G401 (cell line): Measurements from ENCODE around the gene ALDH18A1. TPM values are rescaled to one million over a fixed set of nuclear protein-coding genes. Genes with fewer than 3 reads are reported as not detected.
"Not testable (repeated sequence)": the region's sequence is repeated elsewhere in the genome, so short reads cannot be mapped to it uniquely, and the experiment has no call there.

Source experiments
- DNase-seq: peaks from one replicate; pipeline ENCODE4 v3.0.0-alpha.2; 2015; ENCODE audit warnings: low spot score
- in situ Hi-C: cut with HindIII; loops from 2 replicates; pipeline ENCODE4 v1.10.0; 2016; ENCODE audit warnings: low sequenced_read_pairs, mixed read lengths
- total RNA-seq: library from RNA; depleted of rRNA; stranded (reverse); fragments of >200 nt; shearing (Covaris generic); gene quantifications from 2 replicates; pipeline ENCODE4 v1.2.3, GENCODE V29; 2014; rRNA removed

ALDH18A1 gene
- total RNA-seq = 151 and 164 TPM in 2 replicates

DNA sequence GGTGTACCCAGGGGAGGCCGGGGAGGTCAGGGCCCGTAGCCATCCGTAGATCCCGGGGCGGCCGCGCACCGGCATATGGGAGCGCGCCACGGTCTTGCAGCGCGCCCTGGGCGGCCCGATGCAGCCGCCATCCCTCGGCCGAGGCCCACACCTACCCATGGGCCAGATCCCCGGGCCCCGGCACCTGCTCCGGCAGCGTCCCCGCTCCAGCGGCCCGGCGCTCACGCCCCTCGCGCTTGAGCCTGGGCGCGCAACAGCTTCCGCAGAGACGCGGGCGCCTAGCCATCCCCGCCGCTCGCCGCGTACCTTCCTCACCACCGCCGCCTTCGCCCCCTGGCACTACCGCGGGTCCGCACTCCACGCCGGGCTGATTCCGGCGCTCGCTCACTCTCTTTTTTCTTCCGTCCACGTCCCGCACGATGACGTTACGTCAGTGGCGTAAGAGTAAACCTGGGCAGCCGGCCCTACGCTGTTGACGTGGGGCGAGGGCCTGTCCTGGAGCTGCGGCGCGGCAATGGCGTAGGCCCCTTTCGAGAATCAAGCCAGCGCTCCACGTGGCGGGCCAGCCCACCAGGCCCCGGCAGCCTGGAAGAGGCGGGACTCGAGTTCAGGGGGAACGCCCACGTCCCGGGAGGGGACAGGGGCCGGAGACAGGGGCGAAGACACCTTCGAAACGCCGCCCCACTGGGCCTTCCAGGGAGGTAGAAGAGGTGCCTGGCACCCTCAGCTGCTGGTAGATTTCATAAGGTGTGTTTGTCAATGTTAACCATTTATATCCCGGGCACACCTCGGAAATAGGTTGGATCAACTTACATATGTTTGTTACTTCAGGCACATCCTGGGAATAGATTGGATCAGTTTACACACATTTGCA, at the start of gene ALDH18A1:
Gene ALDH18A1, minus strand, starts transcription at position 421 of the 874 bp plus-strand sequence. CDS start 3,334 bp downstream, outside the sequence.
- peak; percentile 91 for DNase-seq
- in situ Hi-C loops = no loop called here

DNA sequence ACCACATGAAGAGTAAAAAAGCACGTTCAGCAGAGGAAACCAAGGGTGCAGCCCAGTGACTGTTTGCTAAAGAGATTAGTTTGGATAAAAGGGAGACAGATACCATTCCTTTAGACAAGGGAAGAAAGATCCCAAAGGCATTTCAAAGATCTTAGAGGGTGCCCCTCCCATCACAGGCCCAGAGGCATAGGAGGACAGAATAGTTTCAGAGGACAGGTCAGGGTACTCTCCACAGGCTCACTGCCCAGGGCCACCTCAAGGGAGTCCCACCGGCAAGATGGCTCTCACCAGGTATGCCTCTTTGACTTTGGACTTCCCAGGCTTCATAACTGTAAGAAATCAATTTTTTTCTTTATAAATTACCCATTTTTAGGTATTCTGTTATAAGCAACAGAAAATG, 41.9 kb upstream of the ALDH18A1 start:
- in situ Hi-C loops = no loop called here
- DNase-seq = no peak

DNA sequence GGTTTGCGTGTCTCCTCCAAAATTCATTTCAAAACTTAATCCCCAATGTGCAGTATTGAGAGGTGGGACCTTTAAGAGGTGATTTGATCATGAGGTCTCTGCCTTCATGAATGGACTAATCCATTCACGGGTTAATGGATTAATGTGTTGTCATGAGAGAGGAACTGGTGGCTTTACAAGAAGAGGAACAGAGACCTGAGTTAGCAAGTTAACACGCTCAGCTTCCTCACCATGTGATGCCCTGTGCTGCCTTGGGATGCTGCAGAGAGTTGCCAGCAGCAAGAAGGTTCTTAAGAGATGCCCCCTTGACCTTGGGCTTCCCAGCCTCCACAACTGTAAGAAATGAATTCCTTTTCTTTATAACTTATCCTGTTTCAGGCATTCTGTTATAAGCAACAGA, 40.9 kb upstream of the ALDH18A1 start:
- in situ Hi-C loops = no loop called here

DNA sequence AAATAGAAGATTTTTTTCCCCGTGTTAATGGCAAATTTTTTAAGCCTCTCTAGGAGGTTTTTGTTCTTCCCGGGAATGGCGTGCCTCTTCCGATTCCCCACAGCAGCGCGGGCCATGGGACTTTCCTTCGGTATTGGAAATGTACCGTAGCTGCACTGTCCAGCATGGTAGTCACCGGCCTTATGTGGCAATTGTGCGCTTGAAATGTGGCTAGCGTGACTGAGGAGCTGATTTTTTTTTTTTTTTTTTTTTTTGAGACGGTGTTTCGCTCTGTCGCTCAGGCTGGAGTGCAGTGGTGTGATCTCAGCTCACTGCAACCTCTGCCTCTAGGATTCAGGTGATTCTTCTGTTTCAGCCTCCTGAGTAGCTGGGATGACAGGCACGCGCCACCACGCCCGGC, 38.2 kb upstream of the ALDH18A1 start:
- DNase-seq = no peak
- in situ Hi-C loops = no loop called here

More for the DNA sequence above, 40.9 kb upstream of the ALDH18A1 start:
- no peak for DNase-seq

DNA sequence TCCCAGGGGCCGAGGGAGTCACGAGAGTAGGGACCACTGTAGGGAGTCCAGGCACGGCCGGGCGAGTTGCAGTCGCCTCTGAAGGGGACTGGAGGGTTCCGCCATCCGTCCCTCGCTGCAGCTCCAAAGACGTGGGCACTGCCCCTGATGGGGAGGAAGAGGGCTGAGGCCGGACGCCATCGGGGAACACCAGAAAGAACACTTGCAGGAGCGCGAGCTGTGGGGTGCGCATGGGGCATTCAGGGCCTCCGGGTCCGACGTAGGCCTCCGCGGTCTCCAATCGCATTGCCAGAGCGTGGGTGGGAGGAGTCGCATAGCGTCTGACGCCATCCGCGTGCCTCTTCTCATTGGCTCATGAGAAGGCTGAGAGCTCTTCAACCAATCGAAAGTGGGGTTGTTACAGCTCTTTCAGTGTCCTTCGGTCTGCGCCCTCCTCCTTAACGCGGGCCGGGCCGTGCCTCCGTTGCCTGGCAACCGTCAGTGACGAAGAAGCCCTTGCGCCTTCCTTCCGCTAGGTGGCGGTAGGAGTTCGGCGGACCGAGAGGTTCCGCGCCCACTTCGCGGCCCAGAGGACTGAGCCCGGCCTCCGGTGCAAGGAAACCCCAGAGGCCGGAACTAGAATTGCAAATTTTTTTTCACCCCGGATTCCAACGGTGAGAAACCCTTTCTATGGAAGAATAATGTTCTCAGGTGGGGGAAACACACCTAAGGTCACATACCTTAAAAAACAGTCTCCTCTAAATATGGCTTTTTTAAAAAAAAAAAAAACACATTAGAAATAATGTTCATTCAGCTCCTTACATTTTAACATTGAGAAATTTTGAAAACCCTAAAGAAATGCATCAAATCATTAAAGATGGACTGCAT, 37.4 kb upstream of the ALDH18A1 start, which contains the start of gene TCTN3:
Gene TCTN3, minus strand, starts transcription at position 260 of the 867 bp plus-strand sequence. Its CDS starts 28 bp downstream, at position 232.
- in situ Hi-C loops = no loop called here
- peak; percentile 100 for DNase-seq

DNA sequence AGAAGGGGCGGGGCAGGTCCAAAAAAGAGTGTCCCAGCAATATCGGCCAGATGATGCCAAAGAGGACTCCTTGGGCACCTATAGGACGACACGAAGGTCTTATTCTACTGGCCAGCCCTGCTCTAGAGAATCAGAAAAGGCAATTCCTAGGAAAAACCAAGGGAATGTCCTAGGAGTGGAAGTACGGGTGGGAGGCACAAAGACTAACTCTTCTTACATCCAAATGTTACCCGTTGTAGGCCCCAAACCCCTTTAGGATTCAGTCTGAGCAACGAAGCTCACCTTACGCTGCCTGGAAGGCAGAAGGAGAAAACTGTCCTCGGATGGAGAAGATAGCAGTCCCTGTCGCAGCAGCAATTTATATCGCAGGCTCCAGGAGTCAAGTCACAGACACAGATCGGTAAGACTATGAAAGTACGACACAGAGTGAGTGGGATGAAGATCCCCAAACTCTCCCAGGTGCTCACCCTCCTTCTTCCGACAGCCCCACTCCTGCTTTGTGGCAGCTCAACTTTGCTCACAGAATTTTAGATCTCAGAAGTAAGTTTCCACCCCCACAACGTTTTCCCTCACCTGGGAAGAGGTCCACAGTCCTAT, 36.7 kb upstream of the ALDH18A1 start:
- peak; percentile 14 for DNase-seq
- in situ Hi-C loops = no loop called here

DNA sequence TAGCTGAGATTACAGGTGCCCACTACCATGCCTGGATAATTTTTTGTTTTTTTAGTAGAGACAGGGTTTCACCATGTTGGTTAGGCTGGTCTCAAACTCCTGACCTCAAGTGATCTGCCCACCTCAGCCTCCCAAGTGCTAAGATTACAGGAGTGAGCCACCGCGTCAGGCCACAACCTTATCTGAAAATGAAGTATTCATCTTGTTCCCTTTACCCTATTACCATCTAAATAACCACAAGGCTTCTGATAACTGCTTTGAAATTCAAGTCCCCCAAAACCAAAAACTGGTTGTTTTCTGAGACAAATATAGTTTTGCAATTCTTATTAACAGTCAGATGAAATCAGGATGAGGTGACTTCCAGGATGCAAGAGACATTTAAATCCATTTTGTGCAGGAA, 34.8 kb upstream of the ALDH18A1 start:
- no peak for DNase-seq
- in situ Hi-C loops = no loop called here

DNA sequence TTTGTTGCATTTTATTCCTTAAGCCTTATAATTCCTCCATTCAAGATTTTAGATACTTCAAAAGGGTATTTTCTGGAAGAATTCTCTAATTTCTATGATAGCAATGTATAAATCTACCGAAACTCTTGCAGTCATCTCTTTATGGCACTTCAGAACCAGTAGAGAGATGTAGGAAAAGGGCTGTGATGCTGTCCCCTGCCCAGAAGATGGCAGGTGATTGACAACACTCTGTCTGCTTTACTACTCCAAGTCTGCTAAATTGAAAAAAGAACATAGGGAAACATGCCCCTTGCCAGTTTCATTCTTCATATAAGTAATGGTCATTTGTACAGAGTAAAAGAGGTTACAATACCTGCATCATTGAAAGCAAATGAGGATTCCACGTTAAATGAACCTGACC, 32.1 kb upstream of the ALDH18A1 start:
- in situ Hi-C loops = no loop called here
- no peak for DNase-seq

DNA sequence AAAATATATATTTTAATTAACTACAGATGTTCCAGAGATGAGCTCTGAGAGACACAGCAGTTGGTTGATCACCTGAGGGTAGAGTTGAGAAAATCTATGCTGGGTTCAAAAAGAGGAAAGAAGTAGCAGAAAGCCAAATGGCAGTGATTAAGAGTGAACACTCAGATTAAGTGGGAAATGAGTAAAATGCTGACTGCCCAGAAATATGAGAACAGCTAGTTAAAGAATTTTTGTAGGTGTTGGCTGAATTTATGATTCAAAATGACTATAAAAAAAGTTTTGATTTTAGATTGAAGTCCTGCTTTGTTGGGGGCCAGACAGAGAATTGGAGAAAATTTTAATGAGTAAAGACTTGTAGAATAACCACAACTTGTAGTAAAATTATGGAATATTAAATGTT, 27.5 kb upstream of the ALDH18A1 start:
- DNase-seq = no peak
- in situ Hi-C loops = no loop called here

DNA sequence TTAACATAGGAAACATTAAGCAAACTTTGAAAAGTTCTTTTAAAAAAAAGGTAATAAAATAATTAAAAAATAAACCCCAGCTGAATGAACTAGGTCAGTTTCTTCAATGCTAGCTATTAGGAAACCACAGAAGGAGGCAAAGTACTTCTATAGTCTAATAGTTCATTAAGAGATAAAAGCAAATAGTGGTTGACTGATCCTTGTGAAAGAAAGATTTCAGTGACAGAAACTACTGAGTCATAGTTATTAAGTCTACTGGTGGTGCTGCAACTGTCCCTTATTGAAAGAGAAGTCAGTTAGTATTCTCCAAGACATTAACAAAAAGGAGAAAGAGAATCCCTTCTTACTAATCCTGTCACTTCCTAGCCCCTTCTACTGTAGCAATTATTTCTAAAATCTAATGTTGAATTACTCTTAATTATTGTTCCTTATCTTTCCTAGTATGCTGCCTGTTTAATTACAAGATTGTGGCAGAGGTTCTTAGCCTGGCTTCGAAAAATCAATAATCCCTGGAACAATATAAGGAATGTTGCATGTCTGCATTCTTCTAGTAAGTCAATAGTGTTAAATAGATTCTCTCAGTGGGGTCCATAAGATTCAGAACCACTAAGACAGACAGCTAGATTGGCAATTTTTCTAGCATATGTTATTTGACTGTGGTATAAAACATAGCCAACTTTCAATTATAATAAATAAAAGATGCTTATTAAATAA, 19.0 kb upstream of the ALDH18A1 start:
- DNase-seq = no peak
- in situ Hi-C loops = no loop called here

DNA sequence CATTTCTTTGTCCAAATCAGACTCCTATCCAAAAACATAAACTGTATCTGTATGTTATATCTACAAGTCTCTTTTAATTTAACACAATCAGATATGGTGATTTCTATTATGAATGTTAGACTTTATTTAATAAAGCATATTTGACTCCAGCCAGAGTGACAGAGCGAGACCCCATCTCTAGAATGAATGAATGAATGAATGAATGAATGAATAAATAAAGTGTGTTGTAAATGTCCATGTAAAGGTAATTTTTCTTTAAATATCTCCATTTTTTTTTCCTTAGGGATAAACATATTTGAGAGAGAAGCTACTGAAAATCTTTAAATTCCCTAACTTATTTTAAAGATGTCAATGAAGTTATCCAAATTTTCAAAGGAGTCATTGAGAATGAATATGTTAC, 18.1 kb upstream of the ALDH18A1 start:
- in situ Hi-C loops = no loop called here
- DNase-seq = no peak

DNA sequence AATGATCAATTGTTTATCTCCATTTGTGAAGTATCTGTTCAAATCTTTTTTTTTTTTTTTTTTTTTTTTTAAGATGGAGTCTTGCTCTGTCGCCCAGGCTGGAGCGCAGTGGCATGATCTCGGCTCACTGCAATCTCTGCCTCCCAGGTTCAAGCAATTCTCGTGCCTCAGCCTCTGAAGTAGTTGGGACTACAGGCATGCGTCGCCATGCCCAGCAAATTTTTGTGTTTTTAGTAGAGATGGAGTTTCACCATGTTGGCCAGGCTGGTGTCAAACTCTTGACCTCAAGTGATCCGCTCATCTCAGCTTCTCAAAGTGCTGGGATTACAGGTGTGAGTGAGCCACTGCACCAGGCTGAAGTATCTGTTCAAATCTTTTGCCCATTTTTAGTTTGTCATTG, 16.1 kb upstream of the ALDH18A1 start:
- in situ Hi-C loops = not testable (repeated sequence)

DNA sequence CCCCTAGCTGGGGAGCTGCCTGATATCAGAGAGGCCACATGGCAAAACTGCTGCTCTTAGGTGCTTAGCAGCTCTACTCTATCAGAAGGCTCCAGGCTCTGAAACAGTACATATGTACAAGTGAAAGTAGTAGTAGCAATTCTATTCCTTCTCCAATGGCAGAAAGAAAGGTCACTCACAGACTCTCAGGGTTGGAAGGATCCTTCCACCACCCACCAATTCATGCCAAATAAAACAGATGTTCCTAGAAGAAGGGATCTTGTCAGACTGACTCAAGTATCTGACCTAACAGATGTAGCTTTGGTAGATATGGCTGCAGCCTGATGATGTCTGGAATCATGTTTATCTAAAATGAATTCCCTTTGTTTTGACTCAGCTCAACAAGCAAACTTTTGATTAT, 8.0 kb upstream of the ALDH18A1 start:
- in situ Hi-C loops = no loop called here
- DNase-seq = no peak

More for the DNA sequence above, 16.1 kb upstream of the ALDH18A1 start:
- DNase-seq = not testable (repeated sequence)

DNA sequence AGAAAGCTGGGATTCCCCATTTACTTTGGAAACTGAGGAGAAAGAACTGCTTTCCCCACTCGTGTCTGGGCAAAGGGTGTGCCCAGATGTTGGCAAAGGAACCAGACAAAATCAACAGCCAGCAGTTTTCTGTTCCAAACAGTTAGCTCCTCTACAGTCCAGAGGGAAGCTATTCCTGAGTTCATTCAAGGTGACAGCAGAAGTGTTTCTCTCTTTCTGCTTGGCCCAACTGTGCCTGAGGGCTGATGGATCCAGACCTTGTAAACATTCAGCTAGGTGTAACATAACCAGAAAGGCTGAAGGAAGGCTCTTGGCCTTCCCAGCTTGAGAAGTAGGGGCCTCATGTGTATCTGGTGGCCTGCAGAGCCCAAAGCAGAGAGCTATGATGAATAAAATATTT, 7.0 kb upstream of the ALDH18A1 start:
- in situ Hi-C loops = no loop called here
- no peak for DNase-seq

DNA sequence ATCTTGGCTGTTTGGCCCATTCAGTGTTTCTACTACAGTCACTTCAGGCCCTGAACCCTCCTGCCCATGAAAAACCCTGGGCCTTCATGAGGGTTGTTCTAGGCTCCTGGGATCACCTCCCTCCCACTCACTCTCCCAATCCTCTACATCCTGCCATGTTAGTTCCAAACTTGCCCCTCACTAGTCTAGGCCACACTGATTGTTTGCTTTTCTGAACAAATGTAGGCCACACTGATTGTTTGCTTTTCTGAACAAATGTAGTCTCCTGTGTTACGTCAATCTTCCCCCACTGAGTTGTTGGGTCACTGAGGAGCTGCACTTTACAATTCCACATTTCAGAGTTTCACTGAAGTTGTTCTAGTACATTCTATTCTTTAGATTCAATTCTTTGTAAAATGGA, 5.3 kb upstream of the ALDH18A1 start:
- no peak for DNase-seq
- in situ Hi-C loops = no loop called here

DNA sequence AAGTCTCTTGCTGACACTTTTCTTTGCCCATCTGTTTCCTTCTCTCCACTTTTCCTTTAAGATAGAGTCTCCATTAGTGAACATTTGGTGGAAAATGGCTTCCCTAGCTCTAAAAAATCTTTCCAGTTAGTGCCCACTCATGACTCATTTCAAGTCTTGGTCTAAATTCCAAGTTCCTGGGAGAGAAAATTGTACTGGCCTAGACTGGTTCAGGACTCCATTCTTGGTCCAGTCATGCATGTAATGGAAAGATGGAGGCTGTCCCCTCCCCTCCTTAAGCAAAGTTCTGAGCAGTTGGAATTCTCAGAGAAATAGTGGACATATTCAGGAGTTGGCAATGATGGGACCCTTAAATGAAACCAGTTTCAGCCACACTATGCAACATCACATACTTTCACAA, 3.8 kb upstream of the ALDH18A1 start:
- DNase-seq = no peak
- in situ Hi-C loops = no loop called here

DNA sequence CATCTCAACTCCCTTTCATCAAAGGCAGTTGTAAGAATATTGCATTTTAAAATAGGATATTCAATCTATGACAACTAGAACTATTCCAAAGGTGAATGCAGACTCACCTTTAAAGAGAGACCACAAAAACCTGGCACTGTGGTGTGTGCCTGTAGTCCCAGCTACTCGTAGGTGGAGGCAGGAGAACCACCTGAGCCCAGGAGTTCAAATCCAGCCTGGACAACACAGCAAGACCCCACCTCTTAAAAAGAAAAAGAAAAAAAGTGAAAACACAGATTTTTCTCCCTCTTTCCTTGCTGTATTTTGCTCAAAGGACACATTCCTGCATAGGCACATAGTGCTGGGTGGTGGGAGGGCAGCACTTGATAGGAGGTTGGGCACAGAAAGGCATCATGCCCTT, 739 bp upstream of the ALDH18A1 start:
- DNase-seq = no peak
- in situ Hi-C loops = no loop called here

DNA sequence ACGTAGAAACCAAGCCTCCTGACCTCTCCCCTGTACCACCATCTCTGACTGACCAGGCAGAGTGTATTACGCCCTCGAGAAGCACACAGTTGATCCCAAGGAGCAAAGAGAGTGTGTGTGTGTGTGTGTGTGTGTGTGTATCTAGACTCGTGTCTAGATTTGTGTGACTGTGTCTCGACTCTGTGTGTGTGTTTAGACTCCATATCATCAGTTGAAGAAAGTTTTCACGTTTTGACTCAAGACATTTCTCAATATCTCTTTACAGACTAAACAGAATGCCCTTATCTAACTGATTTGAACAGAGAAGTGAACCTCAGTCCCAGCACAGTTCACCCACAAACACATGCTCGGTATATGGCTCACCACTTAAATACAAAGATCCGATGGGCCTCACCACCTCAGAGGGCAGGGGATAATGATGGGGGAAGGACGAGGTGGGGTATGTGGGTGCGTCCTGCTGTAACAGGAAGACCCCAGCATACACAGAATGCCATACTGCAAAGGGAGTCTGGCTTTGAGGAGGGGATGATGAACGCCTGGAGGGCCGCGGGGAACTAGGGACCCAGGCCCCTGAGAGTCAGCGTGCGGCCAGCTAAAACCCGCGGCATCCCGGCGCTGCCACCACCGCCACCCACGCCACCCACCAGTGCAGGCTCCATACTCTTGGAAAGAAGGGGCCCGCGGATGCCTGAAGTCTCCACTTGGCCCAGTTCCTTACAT, 780 bp downstream of the ALDH18A1 start:
- in situ Hi-C loops = no loop called here
- peak; percentile 33 for DNase-seq
